Retinal pigment epithelial cell (primary cell): Measurements from ENCODE around the gene SRM.
"Not testable (repeated sequence)": the region's sequence is repeated elsewhere in the genome, so short reads cannot be mapped to it uniquely, and the experiment has no call there.

Experiments used
- DNase-seq: peaks from one replicate; pipeline ENCODE4 v3.0.0-alpha.2; 2010; ENCODE audit warnings: low read depth
- H3K4me3 ChIP-seq: 2 replicates; pipeline ENCODE4 v1.5.1; 2011; ENCODE audit warnings: mild to moderate bottlenecking, low read length, control low read depth, moderate library complexity
- TF ChIP-seq, protein P1 (sequence below): conservative IDR thresholded peaks from 2 replicates; pipeline ENCODE4 v1.5.1; 2011; ENCODE audit warnings: low read depth, low read length, control low read depth, inconsistent platforms

Gene SRM

DNA sequence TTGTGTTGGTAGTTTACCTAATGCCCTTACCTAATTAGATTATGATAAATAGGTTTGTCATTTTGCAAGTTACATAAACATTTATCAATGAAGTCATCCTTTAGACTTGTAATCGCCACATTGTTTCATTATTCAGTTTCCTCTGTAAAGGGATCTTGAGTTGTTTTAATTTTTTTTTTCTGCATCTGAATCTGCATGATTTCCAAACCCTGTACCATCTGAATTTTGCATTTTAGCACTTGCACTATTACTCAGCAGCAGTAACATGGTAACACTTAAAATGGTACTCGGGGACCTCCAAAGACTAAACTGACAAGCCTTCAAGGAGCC lies 35.0 kb downstream of the SRM start:
- no peak overlapping the region for H3K4me3 ChIP-seq
- TF ChIP-seq, protein P1, sequence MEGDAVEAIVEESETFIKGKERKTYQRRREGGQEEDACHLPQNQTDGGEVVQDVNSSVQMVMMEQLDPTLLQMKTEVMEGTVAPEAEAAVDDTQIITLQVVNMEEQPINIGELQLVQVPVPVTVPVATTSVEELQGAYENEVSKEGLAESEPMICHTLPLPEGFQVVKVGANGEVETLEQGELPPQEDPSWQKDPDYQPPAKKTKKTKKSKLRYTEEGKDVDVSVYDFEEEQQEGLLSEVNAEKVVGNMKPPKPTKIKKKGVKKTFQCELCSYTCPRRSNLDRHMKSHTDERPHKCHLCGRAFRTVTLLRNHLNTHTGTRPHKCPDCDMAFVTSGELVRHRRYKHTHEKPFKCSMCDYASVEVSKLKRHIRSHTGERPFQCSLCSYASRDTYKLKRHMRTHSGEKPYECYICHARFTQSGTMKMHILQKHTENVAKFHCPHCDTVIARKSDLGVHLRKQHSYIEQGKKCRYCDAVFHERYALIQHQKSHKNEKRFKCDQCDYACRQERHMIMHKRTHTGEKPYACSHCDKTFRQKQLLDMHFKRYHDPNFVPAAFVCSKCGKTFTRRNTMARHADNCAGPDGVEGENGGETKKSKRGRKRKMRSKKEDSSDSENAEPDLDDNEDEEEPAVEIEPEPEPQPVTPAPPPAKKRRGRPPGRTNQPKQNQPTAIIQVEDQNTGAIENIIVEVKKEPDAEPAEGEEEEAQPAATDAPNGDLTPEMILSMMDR, result no peak
- DNase-seq, result no peak

DNA sequence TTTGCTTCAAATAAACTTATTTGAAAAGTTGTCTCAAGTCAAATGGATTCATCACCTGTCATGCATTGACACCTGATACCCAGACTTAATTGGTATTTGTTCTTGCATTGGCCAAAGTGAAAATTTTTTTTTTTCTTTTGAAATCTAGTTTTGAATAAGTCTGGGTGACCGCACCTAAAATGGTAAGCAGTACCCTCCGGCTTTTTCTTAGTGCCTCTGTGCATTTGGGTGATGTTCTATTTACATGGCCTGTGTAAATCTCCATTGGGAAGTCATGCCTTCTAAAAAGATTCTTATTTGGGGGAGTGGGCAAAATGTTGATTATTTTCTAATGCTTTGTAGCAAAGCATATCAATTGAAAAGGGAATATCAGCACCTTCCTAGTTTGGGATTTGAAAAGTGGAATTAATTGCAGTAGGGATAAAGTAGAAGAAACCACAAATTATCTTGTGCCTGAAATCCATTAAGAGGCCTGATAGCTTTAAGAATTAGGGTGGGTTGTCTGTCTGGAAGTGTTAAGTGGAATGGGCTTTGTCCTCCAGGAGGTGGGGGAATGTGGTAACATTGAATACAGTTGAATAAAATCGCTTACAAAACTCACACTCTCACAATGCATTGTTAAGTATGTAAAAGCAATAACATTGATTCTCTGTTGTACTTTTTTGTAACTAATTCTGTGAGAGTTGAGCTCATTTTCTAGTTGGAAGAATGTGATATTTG lies 35.5 kb downstream of the SRM start:
- TF ChIP-seq, protein P1, result no peak
- no peak overlapping the region for H3K4me3 ChIP-seq
- DNase-seq, result no peak

DNA sequence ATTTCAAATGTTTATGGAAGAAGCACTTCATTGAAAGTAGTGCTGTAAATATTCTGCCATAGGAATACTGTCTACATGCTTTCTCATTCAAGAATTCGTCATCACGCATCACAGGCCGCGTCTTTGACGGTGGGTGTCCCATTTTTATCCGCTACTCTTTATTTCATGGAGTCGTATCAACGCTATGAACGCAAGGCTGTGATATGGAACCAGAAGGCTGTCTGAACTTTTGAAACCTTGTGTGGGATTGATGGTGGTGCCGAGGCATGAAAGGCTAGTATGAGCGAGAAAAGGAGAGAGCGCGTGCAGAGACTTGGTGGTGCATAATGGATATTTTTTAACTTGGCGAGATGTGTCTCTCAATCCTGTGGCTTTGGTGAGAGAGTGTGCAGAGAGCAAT lies 36.6 kb downstream of the SRM start:
- TF ChIP-seq, protein P1, result no peak
- no peak for DNase-seq

DNA sequence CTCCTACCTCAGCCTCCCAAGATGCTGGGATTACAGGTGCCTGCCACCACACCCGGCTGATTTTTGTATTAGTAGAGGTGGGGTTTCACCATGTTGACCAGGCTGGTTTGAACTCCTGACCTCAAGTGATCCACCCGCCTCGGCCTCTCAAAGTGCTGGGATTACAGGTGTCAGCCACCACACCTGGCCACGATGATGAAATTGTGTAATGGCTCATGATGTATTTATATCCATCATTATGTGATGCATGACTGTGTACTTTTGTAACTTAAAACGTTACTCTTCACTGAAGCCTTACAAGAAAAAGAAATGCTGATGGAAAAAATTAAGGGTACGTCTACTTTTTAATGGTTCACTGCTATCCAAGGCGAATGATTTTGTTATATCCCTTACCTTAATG lies 39.8 kb downstream of the SRM start:
- no peak overlapping the region for H3K4me3 ChIP-seq
- no peak for DNase-seq
- TF ChIP-seq, protein P1, result no peak

More for the DNA sequence above, 36.6 kb downstream of the SRM start:
- H3K4me3 ChIP-seq, result no peak overlapping the region

DNA sequence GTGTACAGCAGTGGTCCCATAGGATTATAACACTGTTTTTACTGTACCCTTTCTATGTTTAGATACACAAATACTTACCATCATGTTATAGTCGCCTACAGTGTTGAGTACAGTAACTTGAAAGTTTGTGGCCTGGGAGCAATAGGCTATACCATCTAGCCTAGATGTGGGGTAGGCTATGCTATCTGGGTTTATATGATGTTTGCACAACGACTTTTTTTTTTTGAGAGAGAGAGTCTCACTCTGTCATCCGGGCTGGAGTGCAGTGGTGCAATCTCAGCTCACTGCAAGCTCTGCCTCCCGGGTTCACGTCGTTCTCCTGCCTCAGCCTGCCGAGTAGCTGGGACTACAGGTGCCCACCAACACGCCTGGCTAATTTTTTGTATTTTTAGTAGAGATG lies 40.5 kb downstream of the SRM start:
- not testable (repeated sequence) for DNase-seq, H3K4me3 ChIP-seq

DNA sequence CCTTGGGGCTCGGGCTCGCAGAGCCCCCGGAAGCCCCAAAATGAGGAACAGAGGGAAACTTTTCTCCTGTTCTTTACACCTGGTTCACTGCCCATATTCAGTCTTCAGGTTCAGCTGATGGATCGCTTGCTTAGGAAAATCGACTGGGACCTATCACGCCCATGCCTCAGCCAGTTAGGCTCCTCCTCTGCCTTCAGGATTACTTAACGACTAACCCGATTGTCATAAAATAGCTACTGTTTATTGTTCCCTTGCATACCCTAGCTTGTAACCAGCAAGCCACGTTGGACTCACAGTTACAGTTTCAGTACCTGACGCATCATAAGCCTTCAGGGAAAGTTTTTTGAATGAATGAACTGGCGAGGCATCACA lies 46.7 kb downstream of the SRM start:
- peak overlapping the region; percentile 86 for H3K4me3 ChIP-seq
- TF ChIP-seq, protein P1, result no peak
- peak; percentile 16 for DNase-seq

DNA sequence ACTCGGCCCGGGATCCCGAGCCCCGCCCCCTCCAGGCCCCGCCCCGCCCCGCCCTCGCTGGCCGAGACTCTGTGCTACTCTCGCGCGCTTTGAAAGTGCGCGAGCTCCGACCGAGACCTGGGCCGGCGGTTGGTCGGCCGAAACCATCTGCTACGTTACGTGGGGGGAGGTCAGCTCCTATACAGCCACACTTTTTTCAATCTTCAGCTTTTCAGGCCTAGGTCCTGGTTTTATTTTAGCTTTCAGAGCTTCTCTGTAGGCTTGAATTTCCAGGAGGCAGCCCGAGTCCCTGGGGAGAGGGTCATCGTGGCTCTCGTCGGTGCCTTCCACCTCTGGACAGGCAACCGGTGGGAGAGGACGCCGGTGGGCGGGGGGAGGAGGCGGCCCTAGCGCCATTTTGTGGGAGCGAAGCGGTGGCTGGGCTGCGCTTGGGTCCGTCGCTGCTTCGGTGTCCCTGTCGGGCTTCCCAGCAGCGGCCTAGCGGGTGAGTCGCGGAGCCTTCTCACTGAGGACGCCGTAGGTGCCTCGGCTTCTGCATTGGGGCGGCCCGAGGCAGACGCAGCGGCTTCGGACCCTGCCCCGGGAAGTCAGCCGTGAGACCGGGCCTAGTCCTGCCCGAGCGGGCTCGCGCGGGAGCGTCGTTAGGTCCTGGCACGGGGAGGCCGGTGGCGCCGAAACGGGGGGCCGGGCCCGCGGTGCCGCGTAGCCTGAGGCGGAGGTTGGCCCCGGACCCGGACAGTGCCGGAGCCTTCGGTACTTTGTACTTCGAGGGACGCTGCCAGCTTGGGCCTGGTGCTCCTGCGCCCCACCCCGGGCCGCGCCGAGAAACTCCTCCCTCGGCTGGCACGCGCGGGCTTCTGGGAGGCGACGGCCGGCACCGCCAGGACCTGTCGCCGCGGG lies 47.3 kb downstream of the SRM start, which contains the start of gene TARDBP:
Gene TARDBP, plus strand, starts transcription at position 395 of the 900 bp plus-strand sequence. CDS start 1,074 bp downstream, outside the sequence.
- peak; percentile 57 for DNase-seq
- H3K4me3 ChIP-seq, result peak within 1 kb of the TSS; percentile 86

More for the DNA sequence above, 47.3 kb downstream of the SRM start, which contains the start of gene TARDBP:
- TF ChIP-seq, protein P1, result no peak
